Inflammatory macrophage treated with lipopolysaccharide for 1 hour (primary cell): ENCODE data around the gene SRSF3.
"Not testable (repeated sequence)": the region's sequence is repeated elsewhere in the genome, so short reads cannot be mapped to it uniquely, and the experiment has no call there.

ENCODE experiments used
- DNase-seq, 2 donors: peaks; one replicate each; pipeline ENCODE4 v3.0.0-alpha.2; 2020 to 2022

SRSF3 gene

DNA sequence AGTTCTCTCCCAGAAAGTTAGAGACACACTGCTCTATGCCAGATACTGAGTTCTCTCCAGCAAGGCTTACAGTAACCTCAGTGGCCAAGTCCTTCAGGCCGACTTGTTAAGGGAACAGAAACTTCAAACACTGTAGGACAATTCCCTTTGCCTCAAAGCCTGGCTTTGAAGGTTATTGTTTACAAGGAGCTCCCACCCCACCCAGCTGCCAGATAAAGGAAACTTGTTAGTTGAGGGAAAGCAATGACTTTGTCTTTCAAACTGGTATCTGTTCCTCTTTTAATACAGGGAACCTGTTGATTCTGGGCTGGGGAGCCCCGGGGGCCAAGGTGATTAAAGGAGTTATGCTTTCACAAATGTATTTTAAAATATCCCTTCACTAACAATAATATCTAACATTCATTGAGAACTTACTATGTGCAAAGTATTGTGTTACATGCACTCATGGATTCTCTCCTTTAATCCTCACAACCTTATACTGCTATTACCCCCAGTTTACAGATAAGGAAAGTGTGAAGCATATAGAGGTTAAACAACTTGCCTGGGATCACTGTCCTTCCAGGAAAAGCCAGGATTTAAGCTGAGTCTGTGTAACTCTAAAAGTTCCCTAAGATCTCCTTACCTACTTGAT, 56.8 kb downstream of the SRSF3 start:
- peak; percentile 46 to 52 for DNase-seq

DNA sequence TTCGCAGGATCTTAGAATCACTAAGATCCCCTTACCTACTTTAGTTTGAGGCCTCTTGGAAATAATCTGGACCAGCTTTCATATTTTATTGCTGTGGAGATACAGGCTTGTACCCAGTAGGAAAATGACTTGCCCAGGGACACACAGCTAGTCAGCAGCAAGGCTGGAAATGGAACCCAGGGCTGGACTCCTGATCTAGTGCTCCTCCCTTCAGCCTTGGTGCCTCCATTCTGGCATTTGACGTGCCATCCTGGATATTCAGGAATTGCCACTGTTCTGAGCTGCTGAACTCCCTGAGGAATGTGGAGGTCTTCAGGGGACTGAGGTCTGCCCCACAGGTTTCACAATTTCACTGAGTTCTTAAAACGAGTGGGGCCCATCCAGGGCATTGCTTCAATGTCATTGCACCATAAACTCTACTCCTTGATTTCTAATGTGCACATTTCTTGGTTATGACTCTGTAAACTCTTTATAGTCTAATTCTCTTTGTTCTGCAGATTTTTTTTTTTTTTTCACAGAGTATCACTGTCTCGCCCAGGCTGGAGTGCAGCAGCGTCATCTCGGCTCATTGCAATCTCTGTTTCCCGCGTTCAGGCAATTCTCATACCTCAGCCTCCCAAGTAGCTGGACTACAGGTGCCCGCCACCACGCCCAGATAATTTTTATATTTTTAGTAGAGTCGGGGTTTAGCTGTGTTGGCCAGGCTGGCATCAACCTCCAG, 57.7 kb downstream of the SRSF3 start:
- DNase-seq = no peak

DNA sequence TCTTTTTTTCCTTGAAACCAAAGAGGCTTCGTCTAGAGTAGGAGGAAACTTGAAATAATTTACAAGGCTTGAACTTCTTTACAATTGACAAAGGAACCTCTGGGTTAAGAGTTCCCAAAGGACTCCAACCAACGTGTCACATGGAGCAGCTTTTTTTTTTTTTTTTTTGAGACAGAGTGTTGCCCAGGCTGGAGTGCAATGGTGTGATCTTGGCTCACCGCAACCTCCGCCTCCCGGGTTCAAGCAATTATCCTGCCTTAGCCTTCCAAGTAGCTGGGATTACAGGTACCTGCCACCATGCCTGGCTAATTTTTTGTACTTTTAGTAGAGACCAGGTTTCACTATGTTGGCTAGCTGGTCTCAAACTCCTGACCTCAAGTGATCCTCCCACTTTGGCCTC, 60.3 kb downstream of the SRSF3 start:
- not testable (repeated sequence) for DNase-seq
